GM08714 (cell line): ENCODE results near the gene C1QTNF5.

Experiments
- H3K4me3 ChIP-seq: fragments of 200-500 bp; sonication (Bioruptor generic); 2 replicates; pipeline ENCODE4 v1.5.1; 2014; ENCODE audit warnings: mild to moderate bottlenecking, low read length, inconsistent platforms
- ZNF274 ChIP-seq: IDR thresholded peaks from 2 replicates; pipeline ENCODE4 v1.6.1; 2012; ENCODE audit warnings: mild to moderate bottlenecking, low read depth, low read length

C1QTNF5 gene

GRCh38 chr11:119376197-119376847, 35.6 kb upstream of the C1QTNF5 start:
- H3K4me3 ChIP-seq = no peak overlapping the region
- no peak for TF ChIP-seq ZNF274

GRCh38 chr11:119375337-119376196, 34.9 kb upstream of the C1QTNF5 start:
- TF ChIP-seq ZNF274 = no peak
- no peak overlapping the region for H3K4me3 ChIP-seq

DNA sequence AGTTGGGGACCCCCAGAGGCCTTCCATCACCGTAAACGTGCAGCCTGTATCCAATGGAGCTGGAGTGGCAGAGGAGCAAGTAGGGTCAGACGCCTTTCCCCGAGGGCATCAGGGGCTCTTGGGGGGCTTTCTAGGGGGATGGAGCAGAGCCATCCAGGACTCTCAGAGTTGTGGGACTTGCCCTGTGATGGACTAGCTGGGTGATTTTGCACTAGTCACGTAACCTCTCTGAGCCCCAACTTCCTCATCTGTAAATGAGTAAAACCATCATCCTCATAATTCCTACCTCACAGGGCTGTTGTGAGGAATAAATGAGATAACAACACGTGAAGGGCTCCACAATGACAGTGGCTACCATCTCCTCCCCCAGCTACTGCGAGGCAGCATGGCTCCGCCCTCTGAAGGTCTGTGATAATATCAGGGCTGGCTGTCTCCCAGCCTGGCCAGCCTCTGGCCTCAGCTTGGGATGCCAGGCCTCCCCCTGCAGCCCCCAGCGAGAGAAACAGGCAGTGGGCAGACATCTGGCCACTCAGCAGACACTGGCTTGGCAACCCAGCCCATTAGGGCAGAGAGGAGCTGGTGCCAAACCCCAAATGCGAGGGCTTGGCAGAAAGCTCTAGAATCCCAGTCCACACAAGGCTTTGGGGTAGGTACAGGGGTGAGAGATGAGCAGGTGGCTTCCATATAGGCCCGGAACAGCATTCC, 34.1 kb upstream of the C1QTNF5 start:
- no peak for TF ChIP-seq ZNF274
- no peak overlapping the region for H3K4me3 ChIP-seq

GRCh38 chr11:119373921-119374631, 33.4 kb upstream of the C1QTNF5 start:
- TF ChIP-seq ZNF274 = no peak
- no peak overlapping the region for H3K4me3 ChIP-seq

DNA sequence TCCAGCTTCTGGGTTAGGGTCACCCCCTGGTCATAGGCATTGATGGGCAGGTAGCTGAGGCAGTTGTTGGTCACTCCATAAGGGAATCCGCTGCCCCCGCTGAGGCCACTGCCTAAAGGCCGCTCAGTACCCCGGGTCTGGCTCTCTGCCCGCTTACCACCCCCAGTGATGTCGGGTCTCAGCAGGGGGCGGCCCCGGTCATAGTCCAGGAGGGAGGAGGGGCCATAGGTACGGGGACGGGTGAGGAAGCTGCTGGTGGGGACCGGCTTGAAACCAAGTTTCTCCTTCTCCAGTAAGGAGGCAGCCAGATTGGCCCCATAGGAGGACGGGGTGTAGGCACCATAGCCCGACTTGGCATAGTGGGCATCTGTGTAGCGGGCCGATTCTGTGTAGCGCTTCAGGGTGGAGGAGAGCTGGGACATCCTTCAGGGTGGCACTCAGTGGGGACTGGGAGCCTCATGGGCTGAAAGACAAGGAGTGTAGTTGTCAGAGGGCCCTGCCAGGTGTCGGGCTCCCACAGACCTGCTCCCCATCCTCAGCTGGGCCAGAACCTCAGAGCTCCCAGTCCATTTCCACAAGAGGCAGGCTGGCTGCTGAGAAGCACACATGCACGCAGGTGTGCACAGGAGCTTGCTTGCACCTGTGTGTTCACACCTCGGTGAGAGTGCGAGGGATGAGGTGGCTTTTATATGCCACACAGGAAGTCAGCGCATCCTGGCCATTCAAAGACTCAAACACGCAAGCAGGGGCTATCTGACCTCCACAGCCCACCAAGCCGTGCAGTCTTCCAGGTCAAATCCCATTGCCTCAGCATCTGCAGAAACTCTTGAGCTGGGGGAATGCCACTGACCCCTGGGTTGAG, 32.6 kb upstream of the C1QTNF5 start:
- no peak overlapping the region for H3K4me3 ChIP-seq
- TF ChIP-seq ZNF274 = no peak

GRCh38 chr11:119372260-119373058, 31.8 kb upstream of the C1QTNF5 start:
- no peak overlapping the region for H3K4me3 ChIP-seq
- no peak for TF ChIP-seq ZNF274

DNA sequence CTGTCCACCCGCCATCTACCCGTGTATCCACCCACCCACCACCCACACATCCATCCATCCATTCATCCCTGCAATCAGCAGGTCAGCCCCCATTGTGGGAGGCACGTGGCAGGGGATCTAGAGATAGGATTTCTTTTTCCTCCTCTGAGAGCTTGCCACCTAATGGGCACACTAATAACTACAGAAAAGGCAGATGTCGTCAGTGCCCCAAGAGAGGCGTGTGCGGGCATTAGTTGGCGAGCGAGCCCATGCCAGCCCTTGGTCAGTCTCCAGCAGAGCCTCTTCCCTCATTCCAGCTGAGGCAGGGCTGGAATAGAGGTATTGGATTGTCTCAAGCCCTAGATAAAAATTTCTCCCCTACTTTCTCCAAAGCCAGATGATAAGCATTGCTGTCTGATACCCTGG, 31.1 kb upstream of the C1QTNF5 start:
- no peak overlapping the region for H3K4me3 ChIP-seq
- no peak for TF ChIP-seq ZNF274

GRCh38 chr11:119371067-119371601, 30.5 kb upstream of the C1QTNF5 start:
- TF ChIP-seq ZNF274 = no peak
- H3K4me3 ChIP-seq = no peak overlapping the region

DNA sequence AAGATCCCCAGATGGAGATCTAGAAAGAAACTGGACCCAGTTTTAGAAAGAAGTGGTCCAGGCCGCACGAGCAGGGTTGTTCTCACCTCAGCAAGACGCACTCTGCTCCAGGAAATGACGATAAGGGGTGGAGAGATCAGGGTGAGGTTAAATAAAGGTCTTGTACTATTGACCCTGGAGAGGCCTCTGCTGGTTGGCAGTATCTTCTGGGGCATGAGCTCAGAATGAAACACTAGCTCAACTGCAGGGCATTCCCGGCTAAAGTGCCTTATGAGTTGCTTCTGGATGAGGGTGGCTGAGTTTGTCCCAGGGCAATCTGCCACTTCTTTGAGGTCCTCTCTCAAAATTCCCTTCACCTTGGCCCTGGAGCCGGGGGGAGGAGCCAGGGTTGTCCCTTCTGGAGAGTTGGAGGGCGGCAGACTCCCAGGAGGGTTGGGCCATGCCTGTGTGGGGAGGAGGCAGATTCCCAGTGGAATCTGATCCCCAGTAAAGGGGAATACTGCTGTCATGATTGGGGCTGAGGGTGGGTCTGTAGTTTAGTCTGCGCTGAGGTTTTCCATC, 29.9 kb upstream of the C1QTNF5 start:
- TF ChIP-seq ZNF274 = no peak

DNA sequence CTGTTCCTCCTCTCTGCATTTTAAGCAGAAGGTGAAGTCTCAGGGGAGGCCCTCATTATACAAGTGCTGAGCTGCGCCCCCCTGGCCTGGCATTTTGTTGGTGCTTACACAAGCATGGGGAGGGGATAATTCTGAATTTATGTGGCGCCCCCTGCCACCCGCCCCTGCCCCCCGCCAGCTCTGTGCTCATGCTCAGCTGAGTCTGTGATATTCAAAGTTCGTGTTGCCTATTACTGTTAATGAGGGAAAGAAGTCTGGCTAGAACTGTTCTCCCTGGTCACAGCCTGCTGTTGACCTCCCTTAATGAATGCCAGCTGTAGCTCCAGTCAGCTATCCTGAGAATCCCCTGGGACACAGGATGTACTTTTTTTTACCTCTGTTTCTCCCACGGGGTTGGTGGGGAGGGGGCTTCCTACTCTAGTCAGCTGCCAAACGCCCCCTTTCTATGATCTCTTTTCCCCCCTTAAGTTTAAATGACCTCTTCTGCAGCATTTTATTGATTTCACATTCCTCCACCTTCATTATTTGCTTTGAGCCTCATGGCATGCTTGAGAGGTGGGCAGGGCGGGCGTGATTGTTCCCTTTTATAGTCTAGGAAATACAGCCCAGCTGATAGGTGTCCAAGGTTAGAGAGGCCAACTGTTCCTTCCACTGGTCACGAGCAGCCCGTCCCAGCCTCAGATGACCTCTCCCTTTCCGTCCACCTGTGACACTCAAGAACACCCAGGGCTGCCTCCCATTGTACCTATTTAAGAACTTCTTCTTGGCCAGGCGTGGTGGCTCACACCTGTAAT, 28.6 kb upstream of the C1QTNF5 start:
- no peak overlapping the region for H3K4me3 ChIP-seq
- no peak for TF ChIP-seq ZNF274

More for the DNA sequence above, 29.9 kb upstream of the C1QTNF5 start:
- H3K4me3 ChIP-seq = no peak overlapping the region

DNA sequence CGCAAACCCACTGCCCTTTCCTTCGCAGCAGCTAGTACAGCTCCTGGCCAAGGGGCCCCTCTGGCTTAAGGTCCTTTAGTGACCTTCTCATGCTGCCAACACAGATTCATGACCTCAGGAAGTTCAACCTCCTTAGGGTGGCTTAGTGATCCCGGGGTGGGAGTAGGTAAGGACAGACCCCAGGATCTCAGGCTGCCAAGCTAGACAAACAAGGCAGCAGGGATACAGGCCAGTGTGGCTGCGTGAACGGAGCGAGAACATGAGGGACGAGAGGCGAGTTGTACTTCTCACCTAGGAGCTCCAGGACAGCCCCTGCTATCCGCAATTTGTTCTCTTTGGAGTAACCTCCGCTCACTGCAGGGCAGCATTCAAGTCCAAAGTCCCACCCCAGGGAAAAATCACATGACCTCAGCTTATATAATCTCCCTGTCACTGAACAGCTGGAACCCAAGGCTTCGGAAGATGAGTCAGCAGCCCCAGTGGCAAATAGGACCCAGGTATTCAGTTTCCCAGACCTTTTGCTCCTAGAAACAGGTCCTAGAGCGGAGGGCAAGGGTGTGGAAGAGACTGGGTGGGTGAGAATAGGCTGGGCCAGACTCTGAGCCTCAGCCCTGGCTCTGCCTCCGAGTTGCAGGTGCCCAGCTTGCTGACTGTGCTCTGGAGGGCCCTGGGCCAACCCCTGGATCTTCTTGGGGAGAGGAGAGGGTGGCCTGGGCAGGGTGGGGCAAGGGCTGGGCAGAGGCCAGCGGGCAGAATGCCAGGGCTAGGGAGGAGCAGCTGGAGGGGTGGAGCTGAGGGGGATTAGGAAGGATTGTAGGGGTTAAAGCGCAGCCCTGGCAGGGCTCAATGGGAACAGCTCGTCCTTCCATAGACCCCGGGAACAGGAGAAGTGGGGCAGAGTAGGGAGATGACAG, 27.7 kb upstream of the C1QTNF5 start:
- H3K4me3 ChIP-seq = no peak overlapping the region
- no peak for TF ChIP-seq ZNF274
